ENCODE results near the gene KIF2C. TPM values are rescaled to one million over a fixed set of nuclear protein-coding genes. Genes with fewer than 3 reads are reported as not detected.
"Not testable (repeated sequence)": the region's sequence is repeated elsewhere in the genome, so short reads cannot be mapped to it uniquely, and the experiment has no call there.

Gene KIF2C
- total and polyA plus RNA-seq, 7 experiments from 2014 or later, result 0.32 to 69.3 (median 0.82) TPM; not detected in 1

DNA sequence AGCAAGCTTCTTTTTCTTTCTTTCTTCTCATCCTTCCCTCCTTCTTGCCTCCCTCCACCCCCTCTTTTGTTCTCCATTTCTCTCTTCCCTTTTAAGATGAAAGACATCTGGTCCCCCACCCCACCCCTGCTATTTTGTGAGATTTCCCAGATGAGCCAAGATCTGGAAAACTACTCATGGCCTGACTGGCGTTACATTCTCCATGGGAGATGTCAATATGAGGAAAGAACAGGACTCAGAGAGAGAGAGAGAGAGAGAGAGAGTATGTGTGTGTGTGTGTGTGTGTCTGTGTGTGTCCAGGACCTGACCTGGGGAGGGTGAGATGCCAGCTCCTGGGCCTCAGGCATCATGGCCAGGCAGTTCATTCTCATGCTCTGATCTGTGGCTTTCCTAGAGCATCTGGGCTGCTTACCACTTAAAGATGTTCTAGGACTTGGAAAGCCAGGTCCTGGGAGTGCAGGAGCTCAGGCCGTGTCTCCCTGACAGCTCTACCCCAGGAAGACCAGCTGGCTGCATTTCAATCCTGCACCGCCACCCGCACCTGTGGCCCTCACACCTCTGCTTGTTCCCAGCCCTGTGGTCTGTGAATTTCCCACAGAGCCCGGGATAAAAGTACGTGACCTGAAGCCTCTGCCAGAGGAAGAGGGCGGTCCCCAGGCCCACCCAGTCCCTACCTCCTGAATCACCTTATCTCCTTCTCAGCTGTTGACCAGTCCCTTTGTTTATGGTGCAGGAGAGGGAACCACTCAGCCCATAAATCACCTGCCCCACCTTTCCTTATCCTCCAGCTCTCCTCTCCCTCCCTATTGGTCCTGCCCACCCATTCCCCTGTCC, 51.5 kb downstream of the KIF2C start:
- POLR2A ChIA-PET, result interaction anchor here (0.6 to 7.9 kb wide), 11 partner anchors 9 to 220 kb away, joined by 3 to 93 read pairs (median 5); partner anchors contain the start of genes BTBD19, DYNLT4, HECTD3 and PLK3

GRCh38 chr1:44792736-44793502, 53.3 kb downstream of the KIF2C start:
- no peak overlapping the region for H3K4me3 Mint-ChIP-seq
- POLR2A ChIA-PET, result interaction anchor here (0.6 to 5.4 kb wide), 5 partner anchors 17 to 547 kb away, joined by 3 to 52 read pairs (median 4); partner anchors contain the start of genes MUTYH, RPS8 and TOE1

More for the DNA sequence above, 51.5 kb downstream of the KIF2C start:
- Mint-ChIP-seq H3K27me3 (no peaks in the 10 kb centered on the region), H3K4me3 (no peak overlapping the region), H3K4me1 (peaks cover 0 to 7% (median 4%) of the 10 kb centered on the region in 7 donors), H3K36me3 (no peaks in the 10 kb centered on the region), H3K27ac (peak overlapping the region in 3 of 9 donors; percentile 10 to 24 (median 15)), H3K9me3 (no peaks in the 10 kb centered on the region)
- no peaks in the 10 kb centered on the region for H3K4me1 ChIP-seq (ENCODE audit: control insufficient read depth in 2 of 2, insufficient read depth in 2 of 2, low read length in 2 of 2)
- intact Hi-C loops (cut with micrococcal nuclease), result no loop called here
- CTCF ChIA-PET, result interaction anchor here (0.9 to 1.8 kb wide), 5 partner anchors 30 to 702 kb away, joined by 3 to 5 read pairs (median 3); partner anchors contain the start of genes HECTD3 and RNU5D-1
- ATAC-seq (no peak), DNase-seq (no peak)
- no peaks in the 10 kb centered on the region for H3K36me3 ChIP-seq (ENCODE audit: control insufficient read depth in 2 of 3, insufficient read depth in 3 of 3, low read length in 3 of 3)
- H3K27ac ChIP-seq (ENCODE audit: low read depth, low read length), result no peak overlapping the region
- no peaks in the 10 kb centered on the region for H3K9me3 ChIP-seq (ENCODE audit: control insufficient read depth in 2 of 3, low read length in 3 of 3)
- H3K27me3 ChIP-seq (ENCODE audit: control insufficient read depth in 2 of 2, insufficient read depth in 2 of 2, low read length in 2 of 2), result no peaks in the 10 kb centered on the region
- no peak overlapping the region for H3K4me3 ChIP-seq (ENCODE audit: low read length)

GRCh38 chr1:44797886-44798285, 58.2 kb downstream of the KIF2C start:
- ATAC-seq; H3K27ac ChIP-seq (ENCODE audit: low read depth, low read length); H3K9me3 Mint-ChIP-seq; CTCF ChIA-PET; H3K9me3 ChIP-seq (ENCODE audit: control insufficient read depth in 2 of 3, low read length in 3 of 3); H3K4me3 Mint-ChIP-seq; DNase-seq; H3K27me3 Mint-ChIP-seq; H3K27me3 ChIP-seq (ENCODE audit: control insufficient read depth in 2 of 2, insufficient read depth in 2 of 2, low read length in 2 of 2); H3K4me3 ChIP-seq (ENCODE audit: low read length): not testable (repeated sequence)
- Mint-ChIP-seq H3K4me1 (peaks cover 10 to 30% (median 20%) of the 10 kb centered on the region in 7 donors), H3K27ac (peak overlapping the region in 3 of 9 donors; percentile 22 to 93 (median 63)), H3K36me3 (peaks cover 6 to 16% (median 9%) of the 10 kb centered on the region in 5 donors)
- intact Hi-C loops (cut with micrococcal nuclease), result loop anchor here in 1 of 2 donors (2.0 kb wide), 1 partner anchor 39 kb away; no protein-coding TSS in a partner anchor
- H3K36me3 ChIP-seq (ENCODE audit: control insufficient read depth in 2 of 3, insufficient read depth in 3 of 3, low read length in 3 of 3), result peaks cover 1 to 10% (median 4%) of the 10 kb centered on the region in 3 experiments
- peaks cover 11 to 16% of the 10 kb centered on the region in 2 donors for H3K4me1 ChIP-seq (ENCODE audit: control insufficient read depth in 2 of 2, insufficient read depth in 2 of 2, low read length in 2 of 2)
- POLR2A ChIA-PET, result interaction anchor here (1.5 to 18.7 kb wide), 6 partner anchors 11 to 214 kb away, joined by 5 to 709 read pairs (median 10); partner anchors contain the start of genes BTBD19, HECTD3 and UROD

More at GRCh38 chr1:44792736-44793502, 53.3 kb downstream of the KIF2C start:
- no peaks in the 10 kb centered on the region for H3K36me3 ChIP-seq (ENCODE audit: control insufficient read depth in 2 of 3, insufficient read depth in 3 of 3, low read length in 3 of 3)
- no peak overlapping the region for H3K4me3 ChIP-seq (ENCODE audit: low read length)
- H3K9me3 ChIP-seq (ENCODE audit: control insufficient read depth in 2 of 3, low read length in 3 of 3), result no peaks in the 10 kb centered on the region
- intact Hi-C loops (cut with micrococcal nuclease), result loop anchor here in 1 of 2 donors (2.0 kb wide), 1 partner anchor 44 kb away; no protein-coding TSS in a partner anchor
- Mint-ChIP-seq H3K9me3 (no peaks in the 10 kb centered on the region), H3K4me1 (peaks cover 0 to 5% (median 2%) of the 10 kb centered on the region in 7 donors), H3K36me3 (no peaks in the 10 kb centered on the region), H3K27me3 (no peaks in the 10 kb centered on the region), H3K27ac (peak overlapping the region in 1 of 9 donors; percentile 31)
- H3K27ac ChIP-seq (ENCODE audit: low read depth, low read length), result no peak overlapping the region
- no peaks in the 10 kb centered on the region for H3K4me1 ChIP-seq (ENCODE audit: control insufficient read depth in 2 of 2, insufficient read depth in 2 of 2, low read length in 2 of 2)
- CTCF ChIA-PET, result interaction anchor here (0.6 to 2.1 kb wide), 6 partner anchors 8 to 219 kb away, joined by 3 to 7 read pairs (median 5); partner anchors contain the start of genes BTBD19 and UROD
- ATAC-seq (no peak), DNase-seq (no peak)
- H3K27me3 ChIP-seq (ENCODE audit: control insufficient read depth in 2 of 2, insufficient read depth in 2 of 2, low read length in 2 of 2), result no peaks in the 10 kb centered on the region

DNA sequence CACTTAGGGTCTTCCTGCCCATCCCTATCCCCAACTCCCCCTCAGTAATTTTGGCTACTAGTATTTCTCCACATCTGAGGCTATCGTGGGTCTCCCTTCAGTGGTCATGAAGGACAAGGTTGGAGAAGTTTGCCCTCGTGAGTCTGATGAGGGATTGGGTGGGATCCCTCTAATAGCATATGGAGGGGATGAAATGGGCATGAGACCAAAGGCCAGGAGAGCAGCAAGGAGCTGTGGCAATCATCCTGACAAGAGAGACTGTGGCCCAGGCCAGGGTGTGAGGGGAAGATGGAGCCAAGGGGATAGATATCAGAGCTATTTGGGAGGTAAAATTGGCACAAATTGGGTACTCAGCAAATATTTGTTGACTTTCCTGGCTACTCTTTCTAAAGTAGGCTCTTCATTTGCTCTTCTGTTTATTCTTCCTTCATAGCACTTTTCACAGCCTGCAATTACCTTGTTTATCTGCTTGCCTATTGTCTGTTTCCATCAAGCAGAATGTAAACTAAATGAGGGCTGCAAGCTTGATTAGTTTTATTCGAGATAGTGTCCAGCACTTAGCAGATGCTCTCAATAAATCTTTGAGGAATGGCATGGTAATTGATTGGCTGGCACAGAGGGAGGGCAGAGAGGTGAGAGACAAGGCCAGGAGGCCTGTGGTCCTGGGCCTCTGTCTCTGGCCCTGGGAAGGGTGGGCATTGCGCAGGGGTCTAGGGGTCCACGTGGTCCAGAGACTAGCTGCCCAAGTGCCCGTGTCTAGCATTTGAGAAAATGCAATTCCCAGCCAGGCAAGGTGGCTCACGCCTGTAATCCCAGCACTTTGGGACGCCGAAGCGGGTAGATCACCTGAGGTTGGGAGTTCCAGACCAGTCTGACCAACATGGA, 59.1 kb downstream of the KIF2C start:
- no peaks in the 10 kb centered on the region for H3K27me3 Mint-ChIP-seq
- H3K36me3 Mint-ChIP-seq, result peaks cover 11 to 23% (median 15%) of the 10 kb centered on the region in 5 donors
- H3K4me3 Mint-ChIP-seq, result peak overlapping the region in 8 of 10 donors; percentile 11 to 96 (median 54)
- Histone ChIP-seq H3K27me3 (ENCODE audit: control insufficient read depth in 2 of 2, insufficient read depth in 2 of 2, low read length in 2 of 2) (no peaks in the 10 kb centered on the region), H3K36me3 (ENCODE audit: control insufficient read depth in 2 of 3, insufficient read depth in 3 of 3, low read length in 3 of 3) (peaks cover 5 to 19% (median 10%) of the 10 kb centered on the region in 3 experiments), H3K9me3 (ENCODE audit: control insufficient read depth in 2 of 3, low read length in 3 of 3) (no peaks in the 10 kb centered on the region), H3K4me3 (ENCODE audit: low read length) (no peak overlapping the region), H3K27ac (ENCODE audit: low read depth, low read length) (peak overlapping the region; percentile 94), H3K4me1 (ENCODE audit: control insufficient read depth in 2 of 2, insufficient read depth in 2 of 2, low read length in 2 of 2) (peaks cover 17 to 24% of the 10 kb centered on the region in 2 donors)
- peak overlapping the region; percentile 36 to 99 (median 98) for H3K27ac Mint-ChIP-seq
- ATAC-seq (no peak), DNase-seq (peak in 1 of 9 donors; percentile 7)
- ChIA-PET CTCF (interaction anchor here (0.8 to 2.3 kb wide), 4 partner anchors 9 to 44 kb away, joined by 5 to 7 read pairs (median 5); partner anchors contain the start of gene PTCH2), POLR2A (interaction anchor here (0.6 to 18.7 kb wide), 12 partner anchors 13 to 505 kb away, joined by 3 to 709 read pairs (median 10); partner anchors contain the start of genes BTBD19, HECTD3, RPS8 and UROD)
- intact Hi-C loops (cut with micrococcal nuclease), result loop anchor here in 1 of 2 donors (2.0 kb wide), 1 partner anchor 38 kb away; no protein-coding TSS in a partner anchor
- H3K9me3 Mint-ChIP-seq, result no peaks in the 10 kb centered on the region
- peaks cover 15 to 35% (median 26%) of the 10 kb centered on the region in 7 donors for H3K4me1 Mint-ChIP-seq

- ATAC-seq (peak; percentile 92), DNase-seq (peak; percentile 93 to 99 (median 98))
- H3K27ac Mint-ChIP-seq, result peak within 1 kb of the TSS; percentile 84 to 99 (median 98)
- POLR2A ChIA-PET, result interaction anchor here (0.6 to 18.7 kb wide), 26 partner anchors 10 to 884 kb away, joined by 3 to 709 read pairs (median 8); partner anchors contain the start of genes AKR1A1, BEST4, BTBD19 and EIF2B3
- no peaks in the 10 kb centered on the region for H3K9me3 Mint-ChIP-seq
- intact Hi-C loops (cut with micrococcal nuclease), result loop anchor here (2.0 to 10.0 kb wide), 12 partner anchors 25 to 887 kb away; partner anchors contain the start of genes GPBP1L1 (in 2 of the 2), RNU5D-1 (in 2 of the 2), RPS8 (in 2 of the 2) and TESK2 (in 2 of the 2)
- Histone ChIP-seq H3K4me1 (ENCODE audit: control insufficient read depth in 2 of 2, insufficient read depth in 2 of 2, low read length in 2 of 2) (peaks cover 17 to 24% of the 10 kb centered on the region in 2 donors), H3K4me3 (ENCODE audit: low read length) (peak within 1 kb of the TSS; percentile 66), H3K36me3 (ENCODE audit: control insufficient read depth in 2 of 3, insufficient read depth in 3 of 3, low read length in 3 of 3) (peaks cover 7 to 30% (median 18%) of the 10 kb centered on the region in 3 experiments), H3K27me3 (ENCODE audit: control insufficient read depth in 2 of 2, insufficient read depth in 2 of 2, low read length in 2 of 2) (no peaks in the 10 kb centered on the region), H3K9me3 (ENCODE audit: control insufficient read depth in 2 of 3, low read length in 3 of 3) (no peaks in the 10 kb centered on the region), H3K27ac (ENCODE audit: low read depth, low read length) (peak within 1 kb of the TSS; percentile 94)
- H3K36me3 Mint-ChIP-seq, result peaks cover 11 to 28% (median 21%) of the 10 kb centered on the region in 5 donors
- H3K4me3 Mint-ChIP-seq, result peak within 1 kb of the TSS; percentile 85 to 98 (median 93)
- H3K4me1 Mint-ChIP-seq, result peaks cover 19 to 43% (median 33%) of the 10 kb centered on the region in 7 donors
- no peaks in the 10 kb centered on the region for H3K27me3 Mint-ChIP-seq
- CTCF ChIA-PET, result interaction anchor here (0.7 to 3.1 kb wide), 16 partner anchors 9 to 506 kb away, joined by 3 to 44 read pairs (median 6); partner anchors contain the start of genes BEST4, BTBD19, HECTD3 and RPS8
Measured at GRCh38 chr1:44799770-44800584, 60.3 kb downstream of the KIF2C start, which contains the start of gene PLK3. TSS of gene PLK3 (plus strand) at chr1:44800377. CDS start at chr1:44800464, 87 bp downstream.
